Iris pigment epithelial cell (primary cell): ENCODE results near the gene AP4E1.
A peak's percentile ranks its signal among the peaks of the same experiment; 100 is the strongest.
"Not testable (repeated sequence)": the region's sequence is repeated elsewhere in the genome, so short reads cannot be mapped to it uniquely, and the experiment has no call there.

Source experiments
- DNase-seq: peaks from one replicate; pipeline ENCODE4 v3.0.0-alpha.2; 2011; ENCODE audit warnings: low read depth

Gene AP4E1

GRCh38 chr15:50889589-50889988 is 18.9 kb upstream of the AP4E1 start:
- no peak for DNase-seq

- peak; percentile 53 for DNase-seq
Observed at GRCh38 chr15:50890751-50891150, 17.7 kb upstream of the AP4E1 start.

- no peak for DNase-seq
Observed at GRCh38 chr15:50891159-50891558, 17.3 kb upstream of the AP4E1 start.

GRCh38 chr15:50893976-50894375 is 14.5 kb upstream of the AP4E1 start:
- DNase-seq: no peak

GRCh38 chr15:50901390-50901789 is 7.1 kb upstream of the AP4E1 start:
- not testable (repeated sequence) for DNase-seq

- DNase-seq: no peak
Observed at GRCh38 chr15:50904211-50904610, 4.3 kb upstream of the AP4E1 start.

- DNase-seq: no peak
Observed at GRCh38 chr15:50905055-50905454, 3.4 kb upstream of the AP4E1 start.

GRCh38 chr15:50906954-50907600 is 1.4 kb upstream of the AP4E1 start:
- DNase-seq: peak; percentile 16

- peak; percentile 42 for DNase-seq
Observed at GRCh38 chr15:50907601-50908208, 778 bp upstream of the AP4E1 start.

- peak; percentile 35 for DNase-seq
Observed at GRCh38 chr15:50909010-50909317, 481 bp downstream of the AP4E1 start.

- DNase-seq: peak; percentile 89
Observed at GRCh38 chr15:50910426-50910795, 1.9 kb downstream of the AP4E1 start.

- peak; percentile 57 for DNase-seq
Observed at GRCh38 chr15:50911001-50911400, 2.5 kb downstream of the AP4E1 start.

- DNase-seq: no peak
Observed at GRCh38 chr15:50911621-50912020, 3.1 kb downstream of the AP4E1 start.

- DNase-seq: no peak
Observed at GRCh38 chr15:50916400-50916799, 7.9 kb downstream of the AP4E1 start.

GRCh38 chr15:50919359-50919758 is 10.9 kb downstream of the AP4E1 start:
- DNase-seq: not testable (repeated sequence)

- no peak for DNase-seq
Observed at GRCh38 chr15:50925281-50925680, 16.8 kb downstream of the AP4E1 start.

- no peak for DNase-seq
Observed at GRCh38 chr15:50929062-50929461, 20.6 kb downstream of the AP4E1 start.

- no peak for DNase-seq
Observed at GRCh38 chr15:50930792-50931191, 22.3 kb downstream of the AP4E1 start.

- no peak for DNase-seq
Observed at GRCh38 chr15:50933341-50933740, 24.9 kb downstream of the AP4E1 start.

GRCh38 chr15:50938525-50938924 is 30.0 kb downstream of the AP4E1 start:
- no peak for DNase-seq

- DNase-seq: peak; percentile 58
Observed at GRCh38 chr15:50939911-50940310, 31.4 kb downstream of the AP4E1 start.

GRCh38 chr15:50940506-50940905 is 32.0 kb downstream of the AP4E1 start:
- DNase-seq: peak; percentile 59

GRCh38 chr15:50943638-50944037 is 35.2 kb downstream of the AP4E1 start:
- peak; percentile 43 for DNase-seq

- DNase-seq: no peak
Observed at GRCh38 chr15:50944672-50945071, 36.2 kb downstream of the AP4E1 start.
